HepG2 (cell line): ENCODE results near the gene EMC9. TPM values are rescaled to one million over a fixed set of nuclear protein-coding genes. Genes with fewer than 3 reads are reported as not detected.
A peak's percentile ranks its signal among the peaks of the same experiment; 100 is the strongest.

Experiments used
- AGO1 ChIP-seq: fragments of 200-400 bp; formaldehyde crosslinking; IDR thresholded peaks from 2 replicates; pipeline ENCODE4 v1.6.1; 2017; ENCODE audit warnings: mild to moderate bottlenecking, low read depth, low read length, moderate library complexity; ENCODE audit not compliant: poor library complexity, severe bottlenecking
- CREM ChIP-seq, 2 experiments: sonication (generic) in 1 of 2; formaldehyde crosslinking in 1 of 2; IDR thresholded peaks; 2 replicates each; pipeline versions ENCODE4 v1.4.0 to v1.6.1; 2016 to 2020; ENCODE audit warnings: antibody characterized with exemption in 1 of 2, mild to moderate bottlenecking in 1 of 2, missing genetic modification reagents in 1 of 2
- ELF4 ChIP-seq: sonication (generic); formaldehyde crosslinking; IDR thresholded peaks from 2 replicates; pipeline ENCODE4 v1.5.0; 2020; ENCODE audit warnings: missing genetic modification reagents, mild to moderate bottlenecking, moderate library complexity, borderline replicate concordance
- KLF16 ChIP-seq, 2 experiments: sonication (generic) in 1 of 2; formaldehyde crosslinking in 1 of 2; IDR thresholded peaks; 2 replicates each; pipeline versions ENCODE4 v1.6.1 to v1.8.0; 2016 to 2023; ENCODE audit warnings: missing genetic modification reagents in 2 of 2, missing compliant biosample characterization in 1 of 2
- MAFF ChIP-seq: IDR thresholded peaks from 2 replicates; pipeline ENCODE4 v1.6.1; 2011; ENCODE audit warnings: low read depth, low read length, improper control_type of control experiment
- MYNN ChIP-seq: sonication (generic); formaldehyde crosslinking; IDR thresholded peaks from 2 replicates; pipeline ENCODE4 v1.4.0; 2020; ENCODE audit warnings: mild to moderate bottlenecking, low read depth, missing genetic modification reagents
- RBM39 ChIP-seq: fragments of 200-400 bp; formaldehyde crosslinking; IDR thresholded peaks from one replicate; pipeline ENCODE4 v1.6.1; 2018; ENCODE audit warnings: antibody characterized with exemption, mild to moderate bottlenecking, low read depth, low read length; ENCODE audit not compliant: poor library complexity, severe bottlenecking
- TAF1 ChIP-seq: sonication (generic); formaldehyde crosslinking; IDR thresholded peaks from 2 replicates; pipeline ENCODE4 v1.4.0; 2020; ENCODE audit warnings: missing genetic modification reagents
- ZNF431 ChIP-seq: sonication (generic); formaldehyde crosslinking; IDR thresholded peaks from 2 replicates; pipeline ENCODE4 v1.9.0; 2022; ENCODE audit warnings: missing genetic modification reagents, low read depth, mild to moderate bottlenecking, borderline replicate concordance
- ZNF605 ChIP-seq: sonication (generic); formaldehyde crosslinking; IDR thresholded peaks from 2 replicates; pipeline ENCODE4 v1.8.0; 2022; ENCODE audit warnings: mild to moderate bottlenecking, missing genetic modification reagents
- ZNF7 ChIP-seq: IDR thresholded peaks from 2 replicates; pipeline ENCODE4 v1.6.1; 2016; ENCODE audit warnings: missing biosample characterization, missing genetic modification reagents
- polyA plus RNA-seq, 8 experiments: library from polyadenylated mRNA; depleted of rRNA in 3 of 8; stranded (reverse) in 7 of 8; unstranded in 1 of 8; fragments of >200 nt; fragmentation: Illumina TruSeq in 4 of 8; extraction: Trizol in 4 of 8; gene quantifications; 2 replicates each; pipeline versions ENCODE4 v1.2.1 to v1.2.3, GENCODE V29; 2011 to 2016; ENCODE audit warnings: low read depth in 4 of 8, missing spikeins in 1 of 8, mixed read lengths in 1 of 8; ENCODE audit not compliant: insufficient read depth in 1 of 8
- total RNA-seq, 5 experiments: library from RNA; depleted of rRNA; stranded (reverse); fragments of >200 nt; fragmentation: Illumina TruSeq; extraction: Trizol; gene quantifications; 2 replicates each; pipeline ENCODE4 v1.2.3, GENCODE V29; 2016; ENCODE audit warnings: low read depth in 1 of 5
- TF ChIP-seq, protein P1 (sequence below): sonication (generic); formaldehyde crosslinking; IDR thresholded peaks from 2 replicates; pipeline ENCODE4 v1.4.0; 2020; ENCODE audit warnings: missing genetic modification reagents
- TF ChIP-seq, protein P2 (sequence below): sonication (generic); formaldehyde crosslinking; IDR thresholded peaks from 2 replicates; pipeline ENCODE4 v1.9.0; 2021; ENCODE audit warnings: mild to moderate bottlenecking, missing genetic modification reagents

The EMC9 gene
- total and polyA plus RNA-seq, 2 of the 13 experiments (the other 11 are each of a cell fraction or from before 2014, with no cell fraction given), result 60.5 to 78.7 TPM

DNA sequence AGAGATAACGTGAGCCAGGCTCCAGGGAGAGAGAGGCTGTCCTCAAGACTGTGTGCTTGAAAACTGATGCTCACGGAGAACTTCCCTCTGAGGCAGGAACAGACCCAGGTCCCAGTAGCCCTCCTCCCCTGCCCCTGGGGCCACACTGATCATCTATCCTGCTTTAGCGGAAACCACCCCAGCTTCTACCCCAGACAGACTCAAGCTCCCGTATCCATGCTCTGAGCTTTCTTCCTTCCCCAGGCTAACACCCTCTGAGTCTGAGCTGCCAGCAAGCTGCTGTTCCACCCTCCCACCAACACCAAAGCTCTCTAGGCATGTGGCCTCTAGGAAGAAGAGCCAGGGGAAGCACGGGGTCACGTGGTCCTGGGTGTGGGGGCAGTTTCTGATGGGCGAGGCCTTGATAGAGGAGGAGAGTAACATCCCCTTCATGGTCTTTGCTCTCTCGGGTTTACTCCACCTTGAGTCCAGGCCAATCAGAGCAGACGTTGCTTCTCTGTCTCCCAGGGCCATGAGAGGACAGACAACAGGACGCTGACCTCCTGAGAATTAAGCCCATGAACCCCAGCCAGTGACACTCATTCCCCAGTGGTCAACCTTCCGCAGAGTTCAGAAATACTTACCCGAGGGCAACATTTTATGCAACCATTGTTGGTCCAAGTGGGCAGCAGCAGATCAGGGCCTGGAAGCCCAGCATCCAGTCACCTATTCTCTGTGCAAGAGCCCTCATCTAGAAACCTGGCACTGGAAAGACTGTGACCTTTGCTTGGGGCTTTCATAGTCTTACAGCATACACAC, 45.9 kb downstream of the EMC9 start (continued):
- TF ChIP-seq, protein P1, sequence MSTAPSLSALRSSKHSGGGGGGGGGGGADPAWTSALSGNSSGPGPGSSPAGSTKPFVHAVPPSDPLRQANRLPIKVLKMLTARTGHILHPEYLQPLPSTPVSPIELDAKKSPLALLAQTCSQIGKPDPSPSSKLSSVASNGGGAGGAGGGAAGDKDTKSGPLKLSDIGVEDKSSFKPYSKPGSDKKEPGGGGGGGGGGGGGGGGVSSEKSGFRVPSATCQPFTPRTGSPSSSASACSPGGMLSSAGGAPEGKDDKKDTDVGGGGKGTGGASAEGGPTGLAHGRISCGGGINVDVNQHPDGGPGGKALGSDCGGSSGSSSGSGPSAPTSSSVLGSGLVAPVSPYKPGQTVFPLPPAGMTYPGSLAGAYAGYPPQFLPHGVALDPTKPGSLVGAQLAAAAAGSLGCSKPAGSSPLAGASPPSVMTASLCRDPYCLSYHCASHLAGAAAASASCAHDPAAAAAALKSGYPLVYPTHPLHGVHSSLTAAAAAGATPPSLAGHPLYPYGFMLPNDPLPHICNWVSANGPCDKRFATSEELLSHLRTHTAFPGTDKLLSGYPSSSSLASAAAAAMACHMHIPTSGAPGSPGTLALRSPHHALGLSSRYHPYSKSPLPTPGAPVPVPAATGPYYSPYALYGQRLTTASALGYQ, result peak; percentile 86; the same call in 1 of the 2 replicates
- TF ChIP-seq AGO1, result no peak
- TF ChIP-seq ELF4, result peak; percentile 30; the same call in 1 of the 2 replicates
- no peak for TF ChIP-seq ZNF431 (CRISPR knock-in tag)
- peak; percentile 100 for TF ChIP-seq ZNF605 (CRISPR knock-in tag)
- peak; percentile 93 for TF ChIP-seq MYNN (CRISPR knock-in tag)
- peak; percentile 61; the same call in 1 of the 2 replicates for TF ChIP-seq ZNF7 (CRISPR knock-in tag)
- TF ChIP-seq MAFF, result 0 out of 2 replicates have a peak, but pooled peaks have one; percentile 7
- peak; percentile 91 for TF ChIP-seq CREM (IDR thresholded peaks at IDR 0.05)
- no peak for TF ChIP-seq CREM (CRISPR knock-in tag; IDR thresholded peaks at IDR 0.05)
- peak; percentile 87 for TF ChIP-seq RBM39
- TF ChIP-seq KLF16 (CRISPR knock-in tag; IDR thresholded peaks at IDR 0.05), result peak in 1 of 2 experiments; percentile 99; a peak in 2 of 4 replicates
- TF ChIP-seq TAF1 (CRISPR knock-in tag), result peak; percentile 99
- TF ChIP-seq, protein P2, sequence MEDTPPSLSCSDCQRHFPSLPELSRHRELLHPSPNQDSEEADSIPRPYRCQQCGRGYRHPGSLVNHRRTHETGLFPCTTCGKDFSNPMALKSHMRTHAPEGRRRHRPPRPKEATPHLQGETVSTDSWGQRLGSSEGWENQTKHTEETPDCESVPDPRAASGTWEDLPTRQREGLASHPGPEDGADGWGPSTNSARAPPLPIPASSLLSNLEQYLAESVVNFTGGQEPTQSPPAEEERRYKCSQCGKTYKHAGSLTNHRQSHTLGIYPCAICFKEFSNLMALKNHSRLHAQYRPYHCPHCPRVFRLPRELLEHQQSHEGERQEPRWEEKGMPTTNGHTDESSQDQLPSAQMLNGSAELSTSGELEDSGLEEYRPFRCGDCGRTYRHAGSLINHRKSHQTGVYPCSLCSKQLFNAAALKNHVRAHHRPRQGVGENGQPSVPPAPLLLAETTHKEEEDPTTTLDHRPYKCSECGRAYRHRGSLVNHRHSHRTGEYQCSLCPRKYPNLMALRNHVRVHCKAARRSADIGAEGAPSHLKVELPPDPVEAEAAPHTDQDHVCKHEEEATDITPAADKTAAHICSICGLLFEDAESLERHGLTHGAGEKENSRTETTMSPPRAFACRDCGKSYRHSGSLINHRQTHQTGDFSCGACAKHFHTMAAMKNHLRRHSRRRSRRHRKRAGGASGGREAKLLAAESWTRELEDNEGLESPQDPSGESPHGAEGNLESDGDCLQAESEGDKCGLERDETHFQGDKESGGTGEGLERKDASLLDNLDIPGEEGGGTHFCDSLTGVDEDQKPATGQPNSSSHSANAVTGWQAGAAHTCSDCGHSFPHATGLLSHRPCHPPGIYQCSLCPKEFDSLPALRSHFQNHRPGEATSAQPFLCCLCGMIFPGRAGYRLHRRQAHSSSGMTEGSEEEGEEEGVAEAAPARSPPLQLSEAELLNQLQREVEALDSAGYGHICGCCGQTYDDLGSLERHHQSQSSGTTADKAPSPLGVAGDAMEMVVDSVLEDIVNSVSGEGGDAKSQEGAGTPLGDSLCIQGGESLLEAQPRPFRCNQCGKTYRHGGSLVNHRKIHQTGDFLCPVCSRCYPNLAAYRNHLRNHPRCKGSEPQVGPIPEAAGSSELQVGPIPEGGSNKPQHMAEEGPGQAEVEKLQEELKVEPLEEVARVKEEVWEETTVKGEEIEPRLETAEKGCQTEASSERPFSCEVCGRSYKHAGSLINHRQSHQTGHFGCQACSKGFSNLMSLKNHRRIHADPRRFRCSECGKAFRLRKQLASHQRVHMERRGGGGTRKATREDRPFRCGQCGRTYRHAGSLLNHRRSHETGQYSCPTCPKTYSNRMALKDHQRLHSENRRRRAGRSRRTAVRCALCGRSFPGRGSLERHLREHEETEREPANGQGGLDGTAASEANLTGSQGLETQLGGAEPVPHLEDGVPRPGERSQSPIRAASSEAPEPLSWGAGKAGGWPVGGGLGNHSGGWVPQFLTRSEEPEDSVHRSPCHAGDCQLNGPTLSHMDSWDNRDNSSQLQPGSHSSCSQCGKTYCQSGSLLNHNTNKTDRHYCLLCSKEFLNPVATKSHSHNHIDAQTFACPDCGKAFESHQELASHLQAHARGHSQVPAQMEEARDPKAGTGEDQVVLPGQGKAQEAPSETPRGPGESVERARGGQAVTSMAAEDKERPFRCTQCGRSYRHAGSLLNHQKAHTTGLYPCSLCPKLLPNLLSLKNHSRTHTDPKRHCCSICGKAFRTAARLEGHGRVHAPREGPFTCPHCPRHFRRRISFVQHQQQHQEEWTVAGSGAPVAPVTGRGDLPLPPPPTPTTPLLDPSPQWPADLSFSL (CRISPR knock-in tag), result no peak
